H1 (cell line): ENCODE results near the gene ACTR2. TPM values are rescaled to one million over a fixed set of nuclear protein-coding genes. Genes with fewer than 3 reads are reported as not detected.

ENCODE experiments used
- CTCF ChIA-PET: fragments of 300-600 bp; sonication (Branson Sonifier 250); formaldehyde crosslinking; loops from one replicate; lab custom pipeline; 2021; ENCODE audit not compliant: partially characterized antibody; lab: Charles Lee
- POLR2A ChIA-PET: fragments of 300-600 bp; sonication (Branson Sonifier 250); formaldehyde crosslinking; loops from one replicate; lab custom pipeline; 2021; ENCODE audit warnings: inconsistent platforms; ENCODE audit not compliant: partially characterized antibody; lab: Charles Lee
- DNase-seq, 2 experiments: peaks; one replicate each; pipeline versions ENCODE4 v3.0.0 to v3.0.0-alpha.2; 2010 to 2022; ENCODE audit warnings: low spot score in 2 of 2, low read depth in 1 of 2, mixed read lengths in 1 of 2
- FAIRE-seq: peaks from 2 replicates; lab custom pipeline; 2011; peaks lifted over from hg19 to GRCh38; lab: Jason Lieb, UNC
- H2AFZ ChIP-seq: 2 replicates; pipeline ENCODE4 v1.8.1; 2012; ENCODE audit warnings: low read length, inconsistent platforms
- H2AK5ac ChIP-seq: 2 replicates; pipeline ENCODE4 v1.6.1; 2013; ENCODE audit warnings: low read depth, low read length
- H2BK120ac ChIP-seq: replicated peaks from 2 replicates; pipeline ENCODE3; 2013; ENCODE audit warnings: low read depth, low read length, inconsistent platforms
- H2BK12ac ChIP-seq: 2 replicates; pipeline ENCODE4 v1.6.1; 2013; ENCODE audit warnings: low read depth, low read length
- H2BK15ac ChIP-seq: 2 replicates; pipeline ENCODE4 v1.6.1; 2013; ENCODE audit warnings: low read length
- H2BK20ac ChIP-seq: 2 replicates; pipeline ENCODE4 v1.6.1; 2013; ENCODE audit warnings: low read length
- H2BK5ac ChIP-seq: 2 replicates; pipeline ENCODE4 v1.6.1; 2013; ENCODE audit warnings: low read depth, low read length
- H3K14ac ChIP-seq: 2 replicates; pipeline ENCODE4 v1.6.1; 2013; ENCODE audit warnings: inconsistent platforms; ENCODE audit not compliant: insufficient read length
- H3K18ac ChIP-seq: 2 replicates; pipeline ENCODE4 v1.6.1; 2013; ENCODE audit warnings: low read length; ENCODE audit errors: extremely low read depth
- H3K23ac ChIP-seq: 2 replicates; pipeline ENCODE4 v1.6.1; 2013; ENCODE audit warnings: inconsistent platforms; ENCODE audit not compliant: insufficient read length
- H3K23me2 ChIP-seq: 2 replicates; pipeline ENCODE4 v1.6.1; 2013; ENCODE audit warnings: low read depth, low read length
- H3K27ac ChIP-seq: 2 replicates; pipeline ENCODE4 v1.6.1; 2011; ENCODE audit warnings: low read depth, low read length, inconsistent platforms
- H3K27me3 ChIP-seq, 4 experiments: replicated peaks in 1 of 4; 1 replicate in 1 of 4; 2 replicates in 3 of 4; pipeline versions ENCODE4 v1.6.1 to v1.8.1; 2011 to 2013; ENCODE audit warnings: low read length in 3 of 4, mild to moderate bottlenecking in 3 of 4, inconsistent platforms in 2 of 4, mixed read lengths in 2 of 4, moderate library complexity in 1 of 4; ENCODE audit not compliant: control insufficient read depth in 3 of 4, insufficient read depth in 3 of 4; ENCODE audit errors: extremely low read depth in 1 of 4
- H3K36me3 ChIP-seq, 4 experiments: 2 replicates each; pipeline versions ENCODE4 v1.6.1 to v1.8.1; 2011 to 2013; ENCODE audit warnings: mild to moderate bottlenecking in 4 of 4, low read length in 3 of 4, moderate library complexity in 2 of 4, control low read depth in 1 of 4, inconsistent platforms in 1 of 4; ENCODE audit not compliant: insufficient read depth in 4 of 4, control insufficient read depth in 2 of 4
- H3K4ac ChIP-seq: replicated peaks from 2 replicates; pipeline ENCODE3; 2013; ENCODE audit warnings: low read length, low read depth, mixed read lengths, inconsistent platforms; ENCODE audit not compliant: insufficient read length
- H3K4me1 ChIP-seq, 4 experiments: replicated peaks in 1 of 4; 1 replicate in 1 of 4; 2 replicates in 3 of 4; pipeline versions ENCODE4 v1.6.1 to v1.8.1; 2011 to 2013; ENCODE audit warnings: low read length in 3 of 4, inconsistent platforms in 2 of 4, mixed read lengths in 1 of 4; ENCODE audit not compliant: insufficient read depth in 4 of 4, control insufficient read depth in 3 of 4
- H3K4me2 ChIP-seq, 2 experiments: 2 replicates each; pipeline versions ENCODE4 v1.6.1 to v1.8.1; 2011 to 2013; ENCODE audit warnings: low read depth in 2 of 2, low read length in 2 of 2, control low read depth in 1 of 2, inconsistent platforms in 1 of 2, mild to moderate bottlenecking in 1 of 2; ENCODE audit not compliant: insufficient read depth in 1 of 2
- H3K4me3 ChIP-seq, 4 experiments: fragments of 200-600, 300-600 bp in 1 of 4; sonication (generic), shearing (Covaris generic), sonication (Bioruptor Twin) in 1 of 4; 2 replicates each; pipeline versions ENCODE4 v1.5.1 to v1.8.1; 2011 to 2016; ENCODE audit warnings: low read length in 4 of 4, low read depth in 3 of 4, control low read depth in 2 of 4, inconsistent platforms in 2 of 4, mild to moderate bottlenecking in 2 of 4, mixed read lengths in 1 of 4, moderate library complexity in 1 of 4; ENCODE audit not compliant: insufficient read depth in 2 of 4; ENCODE audit errors: extremely low read depth in 1 of 4
- H3K56ac ChIP-seq: replicated peaks from 2 replicates; pipeline ENCODE3; 2013; ENCODE audit warnings: low read depth, mild to moderate bottlenecking, mixed read lengths, low read length, inconsistent platforms; ENCODE audit not compliant: insufficient read length
- H3K79me1 ChIP-seq: 2 replicates; pipeline ENCODE4 v1.6.1; 2013; ENCODE audit warnings: low read depth, low read length, control low read depth
- H3K79me2 ChIP-seq, 2 experiments: 2 replicates each; pipeline versions ENCODE4 v1.6.1 to v1.8.1; 2012 to 2013; ENCODE audit warnings: low read length in 2 of 2, mild to moderate bottlenecking in 2 of 2, inconsistent platforms in 1 of 2; ENCODE audit not compliant: insufficient read depth in 2 of 2, control insufficient read depth in 1 of 2
- H3K9ac ChIP-seq, 4 experiments: replicated peaks in 1 of 4; 1 replicate in 1 of 4; 2 replicates in 3 of 4; pipeline versions ENCODE4 v1.6.1 to v1.8.1; 2011 to 2013; ENCODE audit warnings: low read depth in 3 of 4, low read length in 3 of 4, control low read depth in 2 of 4, mild to moderate bottlenecking in 2 of 4, moderate library complexity in 2 of 4, inconsistent platforms in 1 of 4; ENCODE audit errors: extremely low read depth in 1 of 4
- H3K9me3 ChIP-seq, 2 experiments: 2 replicates each; pipeline versions ENCODE4 v1.6.1 to v1.8.1; 2012 to 2013; ENCODE audit warnings: mild to moderate bottlenecking in 2 of 2, moderate library complexity in 2 of 2, control low read depth in 1 of 2, inconsistent platforms in 1 of 2, low read depth in 1 of 2, low read length in 1 of 2, mixed read lengths in 1 of 2; ENCODE audit not compliant: insufficient read depth in 2 of 2
- H4K20me1 ChIP-seq, 2 experiments: replicated peaks in 1 of 2; 2 replicates each; pipeline versions ENCODE3 to v1.8.1; 2011 to 2013; ENCODE audit warnings: inconsistent platforms in 2 of 2, low read length in 2 of 2, mild to moderate bottlenecking in 1 of 2; ENCODE audit not compliant: insufficient read depth in 2 of 2, control insufficient read depth in 1 of 2
- H4K5ac ChIP-seq: 2 replicates; pipeline ENCODE4 v1.6.1; 2013; ENCODE audit warnings: low read length, low read depth, mixed read lengths, inconsistent platforms; ENCODE audit not compliant: insufficient read length
- H4K8ac ChIP-seq: 2 replicates; pipeline ENCODE4 v1.8.0; 2013; ENCODE audit warnings: mild to moderate bottlenecking, moderate library complexity, low read length, inconsistent platforms; ENCODE audit not compliant: insufficient read depth; ENCODE audit errors: extremely low read depth
- H4K91ac ChIP-seq: replicated peaks from 2 replicates; pipeline ENCODE3; 2013; ENCODE audit warnings: low read length, mixed read lengths, inconsistent platforms; ENCODE audit not compliant: insufficient read length
- CHD2 ChIP-seq: IDR thresholded peaks from 2 replicates; pipeline ENCODE4 v1.6.1; 2012; ENCODE audit warnings: low read length, improper control_type of control experiment
- CREB1 ChIP-seq: IDR thresholded peaks from 2 replicates; pipeline ENCODE4 v1.6.1; 2012; ENCODE audit warnings: inconsistent platforms
- E2F6 ChIP-seq: IDR thresholded peaks from 2 replicates; pipeline ENCODE4 v1.6.1; 2012; ENCODE audit warnings: inconsistent platforms
- PHF8 ChIP-seq: fragments of 200-600 bp; sonication (generic); conservative IDR thresholded peaks from 2 replicates; pipeline ENCODE4 v1.7.1; 2012; ENCODE audit warnings: low read depth, mild to moderate bottlenecking, inconsistent platforms, low read length, moderate library complexity
- POU5F1 ChIP-seq: IDR thresholded peaks from 2 replicates; pipeline ENCODE4 v1.6.1; 2011; ENCODE audit warnings: low read depth, mild to moderate bottlenecking, low read length, moderate library complexity
- RNF2 ChIP-seq: fragments of 200-900, 300-1000 bp; sonication (generic); IDR thresholded peaks from 2 replicates; pipeline ENCODE4 v1.7.1; 2016; ENCODE audit warnings: borderline replicate concordance, low read depth, mild to moderate bottlenecking, antibody characterized with exemption, low read length; ENCODE audit not compliant: poor library complexity, severe bottlenecking; ENCODE audit errors: missing control alignments
- SAP30 ChIP-seq: fragments of 300-600 bp; sonication (generic); IDR thresholded peaks from 2 replicates; pipeline ENCODE4 v1.7.1; 2012; ENCODE audit warnings: low read length, moderate library complexity, mild to moderate bottlenecking, inconsistent platforms; ENCODE audit not compliant: insufficient read depth, insufficient replicate concordance
- SP1 ChIP-seq: IDR thresholded peaks from 2 replicates; pipeline ENCODE4 v1.6.1; 2011; ENCODE audit warnings: low read depth, low read length
- WGBS, 2 experiments: shearing (Covaris generic) in 1 of 2; methylation state at CpG; one replicate each; pipeline versions ENCODE4 v1.1.6 to v1.1.7; 2013 to 2015; ENCODE audit warnings: low lambda C conversion rate in 2 of 2, mixed read lengths in 2 of 2, inconsistent platforms in 1 of 2, low coverage in 1 of 2, missing lambda C conversion rate in 1 of 2; ENCODE audit not compliant: insufficient replicate concordance in 2 of 2, insufficient coverage in 1 of 2, insufficient read length in 1 of 2; ENCODE audit errors: extremely low coverage in 1 of 2, missing lambda C conversion rate in 1 of 2; 5-methylcytosine and 5-hydroxymethylcytosine counted together
- polyA plus RNA-seq, 7 experiments: library from polyadenylated mRNA; depleted of rRNA in 3 of 7; stranded (reverse) in 5 of 7; unstranded in 2 of 7; fragments of >200 nt in 5 of 7; fragments of 200-250 nt in 2 of 7; gene quantifications; 1 replicate in 5 of 7; 2 replicates in 1 of 7; 4 replicates in 1 of 7; pipeline versions ENCODE4 v1.2.1 to v1.2.3, GENCODE V29; 2011 to 2013; ENCODE audit warnings: missing spikeins in 2 of 7, mixed read lengths in 2 of 7
- total RNA-seq: library from RNA; stranded (reverse); fragmentation: NEBNext Ultra II Directional; extraction: Animal tissue kit (Norgen Biotek cat#: 25700); gene quantifications from 2 replicates; pipeline ENCODE4 v1.2.1, GENCODE V29; 2021
- TF ChIP-seq, protein P1 (sequence below): IDR thresholded peaks from 2 replicates; pipeline ENCODE4 v1.6.1; 2012; ENCODE audit warnings: low read length, inconsistent platforms

Gene ACTR2
- total and polyA plus RNA-seq, 2 of the 8 experiments (the other 6 are each of a cell fraction or from before 2014, with no cell fraction given), result 28.3 to 171 TPM

DNA sequence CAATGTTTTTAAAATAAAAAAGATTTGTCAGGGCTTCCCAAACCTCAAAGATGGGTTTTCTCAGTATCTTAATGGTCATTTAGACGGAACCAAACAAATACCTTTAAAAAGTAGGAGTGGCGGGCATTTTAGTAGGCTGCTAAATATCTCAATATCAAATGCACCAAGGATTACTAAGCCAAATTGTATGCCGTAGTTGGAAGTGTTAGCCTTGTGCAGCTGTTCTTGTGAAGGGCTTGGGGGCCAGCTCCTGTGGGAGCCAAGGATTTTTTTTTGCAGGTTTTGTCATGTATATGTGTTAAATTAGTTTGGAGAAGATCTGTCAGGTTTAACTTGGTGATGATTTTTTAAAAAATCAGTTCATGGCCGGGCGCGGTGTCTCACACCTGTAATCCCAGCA, 52.1 kb downstream of the ACTR2 start:
- no peak overlapping the region for H2AK5ac ChIP-seq
- H3K27me3 ChIP-seq, result peaks cover 37 to 64% (median 62%) of the 10 kb centered on the region in 4 experiments
- H3K9me3 ChIP-seq, result no peaks in the 10 kb centered on the region
- no peak overlapping the region for H3K27ac ChIP-seq
- H3K36me3 ChIP-seq, result no peaks in the 10 kb centered on the region
- H4K20me1 ChIP-seq, result peaks cover 0 to 16% of the 10 kb centered on the region in 2 experiments
- no peak overlapping the region for H4K8ac ChIP-seq
- H2BK5ac ChIP-seq, result no peak overlapping the region
- no peak overlapping the region for H2BK15ac ChIP-seq
- H3K79me1 ChIP-seq, result no peaks in the 10 kb centered on the region
- FAIRE-seq, result no peak
- CTCF ChIA-PET, result interaction anchor here (0.6 to 1.8 kb wide), 4 partner anchors 13 to 294 kb away, joined by 3 to 7 read pairs (median 3); no protein-coding TSS in a partner anchor
- DNase-seq, result no peak
- no peak overlapping the region for H3K4me3 ChIP-seq
- H2BK20ac ChIP-seq, result no peak overlapping the region
- no peak overlapping the region for H2BK120ac ChIP-seq
- no peak overlapping the region for H4K5ac ChIP-seq
- H2AFZ ChIP-seq, result no peak overlapping the region
- H4K91ac ChIP-seq, result no peak overlapping the region
- no peak overlapping the region for H3K9ac ChIP-seq
- 0 out of 7 replicates have a peak, but pooled peaks cover 0 to 2% (median 0%) of the 10 kb centered on the region in 4 experiments for H3K4me1 ChIP-seq
- H3K79me2 ChIP-seq, result no peaks in the 10 kb centered on the region
- WGBS, 2 experiments, result 88% methylated on average over 6 of the region's 6 CpGs; no CpG with 5 or more reads in 1 of the 2 experiments
- POLR2A ChIA-PET, result interaction anchor here (0.6 kb wide), 1 partner anchor 21 kb away, joined by 3 read pairs; no protein-coding TSS in a partner anchor
- no peaks in the 10 kb centered on the region for H3K23me2 ChIP-seq
- H3K14ac ChIP-seq, result no peak overlapping the region
- TF ChIP-seq E2F6 (no peak), POU5F1 (no peak), CREB1 (no peak), CHD2 (no peak), SP1 (no peak), SAP30 (no peak), PHF8 (no peak), RNF2 (no peak)
- TF ChIP-seq, protein P1, sequence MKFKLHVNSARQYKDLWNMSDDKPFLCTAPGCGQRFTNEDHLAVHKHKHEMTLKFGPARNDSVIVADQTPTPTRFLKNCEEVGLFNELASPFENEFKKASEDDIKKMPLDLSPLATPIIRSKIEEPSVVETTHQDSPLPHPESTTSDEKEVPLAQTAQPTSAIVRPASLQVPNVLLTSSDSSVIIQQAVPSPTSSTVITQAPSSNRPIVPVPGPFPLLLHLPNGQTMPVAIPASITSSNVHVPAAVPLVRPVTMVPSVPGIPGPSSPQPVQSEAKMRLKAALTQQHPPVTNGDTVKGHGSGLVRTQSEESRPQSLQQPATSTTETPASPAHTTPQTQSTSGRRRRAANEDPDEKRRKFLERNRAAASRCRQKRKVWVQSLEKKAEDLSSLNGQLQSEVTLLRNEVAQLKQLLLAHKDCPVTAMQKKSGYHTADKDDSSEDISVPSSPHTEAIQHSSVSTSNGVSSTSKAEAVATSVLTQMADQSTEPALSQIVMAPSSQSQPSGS, result no peak
- H2BK12ac ChIP-seq, result no peak overlapping the region
- no peak overlapping the region for H3K4me2 ChIP-seq
- H3K56ac ChIP-seq, result no peak overlapping the region
- no peak overlapping the region for H3K18ac ChIP-seq
- H3K4ac ChIP-seq, result no peak overlapping the region
- no peak overlapping the region for H3K23ac ChIP-seq
